Type B pancreatic cell (in vitro differentiated cells): ENCODE measurements around the gene OIT3. TPM values are rescaled to one million over a fixed set of nuclear protein-coding genes. Genes with fewer than 3 reads are reported as not detected.

Source experiments
- DNase-seq: peaks from one replicate; pipeline ENCODE4 v3.0.0; 2021; ENCODE audit warnings: mixed read lengths; ENCODE audit not compliant: unreplicated experiment; ENCODE audit errors: extremely low spot score
- H3K27ac Mint-ChIP-seq: 2 replicates; pipeline ENCODE4 v1.8.0; 2021; ENCODE audit warnings: mild to moderate bottlenecking, mixed read lengths
- H3K27me3 Mint-ChIP-seq: 2 replicates; pipeline ENCODE4 v1.8.0; 2021; ENCODE audit warnings: mixed read lengths
- H3K36me3 Mint-ChIP-seq: 2 replicates; pipeline ENCODE4 v1.8.0; 2021; ENCODE audit warnings: mixed read lengths
- H3K4me1 Mint-ChIP-seq: one replicate; pipeline ENCODE4 v1.8.0; 2021; ENCODE audit warnings: mixed read lengths; ENCODE audit not compliant: unreplicated experiment
- H3K4me3 Mint-ChIP-seq: 2 replicates; pipeline ENCODE4 v1.8.0; 2021; ENCODE audit warnings: mild to moderate bottlenecking, mixed read lengths
- H3K9me3 Mint-ChIP-seq: 2 replicates; pipeline ENCODE4 v1.8.0; 2021; ENCODE audit warnings: mixed read lengths
- CTCF ChIP-seq: fragments of 200-600 bp; sonication (generic); conservative IDR thresholded peaks from 2 replicates; pipeline ENCODE4 v1.5.0; 2021; ENCODE audit warnings: antibody characterized with exemption, mild to moderate bottlenecking
- total RNA-seq: library from RNA; stranded (reverse); gene quantifications from 2 replicates; pipeline ENCODE4 v1.2.1, GENCODE V29; 2021; ENCODE audit warnings: low replicate concordance

The OIT3 gene
- total RNA-seq, 1 donor from 2014 or later: not detected

DNA sequence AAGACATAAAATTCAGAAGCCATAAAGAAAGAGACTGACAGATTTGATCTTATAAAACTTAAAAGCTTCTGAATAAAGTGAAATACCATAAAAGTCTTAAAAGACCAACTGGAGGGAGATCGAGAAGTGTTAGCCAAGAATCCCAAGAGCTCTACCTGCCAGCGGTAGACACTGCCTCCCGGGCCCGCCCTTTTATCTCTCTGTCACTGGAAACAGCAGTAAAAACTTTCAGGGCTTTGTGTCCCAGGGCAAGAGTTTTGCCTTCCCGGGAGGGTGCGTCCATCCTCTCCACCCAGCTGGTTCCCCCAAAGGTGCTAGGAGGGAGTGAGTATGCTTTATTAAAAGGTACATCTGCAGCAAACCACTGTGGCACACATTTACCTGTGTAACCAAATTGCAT is 55.2 kb downstream of the OIT3 start:
- H3K9me3 Mint-ChIP-seq: no peaks in the 10 kb centered on the region
- H3K4me3 Mint-ChIP-seq: no peak overlapping the region
- no peak for DNase-seq
- peaks cover 1% of the 10 kb centered on the region for H3K4me1 Mint-ChIP-seq
- no peaks in the 10 kb centered on the region for H3K36me3 Mint-ChIP-seq
- no peak for TF ChIP-seq CTCF
- H3K27ac Mint-ChIP-seq: no peak overlapping the region
- H3K27me3 Mint-ChIP-seq: no peaks in the 10 kb centered on the region

GRCh38 chr10:72951760-72952159 is 58.2 kb downstream of the OIT3 start:
- peaks cover 13% of the 10 kb centered on the region for H3K4me1 Mint-ChIP-seq
- no peak for DNase-seq
- H3K27ac Mint-ChIP-seq: no peak overlapping the region
- no peaks in the 10 kb centered on the region for H3K36me3 Mint-ChIP-seq
- no peak for TF ChIP-seq CTCF
- no peaks in the 10 kb centered on the region for H3K9me3 Mint-ChIP-seq
- no peak overlapping the region for H3K4me3 Mint-ChIP-seq
- peaks cover 6% of the 10 kb centered on the region for H3K27me3 Mint-ChIP-seq

DNA sequence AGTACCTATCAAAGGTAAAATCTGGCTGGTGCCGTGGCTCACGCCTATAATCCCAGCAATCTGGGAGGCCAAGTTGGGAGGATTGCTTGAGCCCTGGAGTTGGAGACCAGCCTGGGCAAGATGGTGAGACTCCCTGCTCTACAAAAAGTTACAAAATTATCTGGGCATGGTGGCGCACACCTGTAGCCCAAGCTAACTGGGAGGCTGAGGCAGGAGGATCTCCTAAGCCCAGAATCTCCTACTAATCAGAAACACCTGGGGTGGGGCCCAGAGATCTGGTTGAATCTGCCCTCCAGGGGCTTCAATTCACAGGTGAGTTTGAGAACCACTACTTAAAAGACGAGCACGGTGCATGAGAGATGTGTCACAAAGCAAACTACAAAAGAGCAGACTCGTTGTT is 58.6 kb downstream of the OIT3 start:
- Mint-ChIP-seq H3K27ac (no peak overlapping the region), H3K9me3 (no peaks in the 10 kb centered on the region), H3K4me3 (no peak overlapping the region), H3K27me3 (peaks cover 8% of the 10 kb centered on the region), H3K36me3 (no peaks in the 10 kb centered on the region), H3K4me1 (peaks cover 13% of the 10 kb centered on the region)
- no peak for DNase-seq
- TF ChIP-seq CTCF: no peak

DNA sequence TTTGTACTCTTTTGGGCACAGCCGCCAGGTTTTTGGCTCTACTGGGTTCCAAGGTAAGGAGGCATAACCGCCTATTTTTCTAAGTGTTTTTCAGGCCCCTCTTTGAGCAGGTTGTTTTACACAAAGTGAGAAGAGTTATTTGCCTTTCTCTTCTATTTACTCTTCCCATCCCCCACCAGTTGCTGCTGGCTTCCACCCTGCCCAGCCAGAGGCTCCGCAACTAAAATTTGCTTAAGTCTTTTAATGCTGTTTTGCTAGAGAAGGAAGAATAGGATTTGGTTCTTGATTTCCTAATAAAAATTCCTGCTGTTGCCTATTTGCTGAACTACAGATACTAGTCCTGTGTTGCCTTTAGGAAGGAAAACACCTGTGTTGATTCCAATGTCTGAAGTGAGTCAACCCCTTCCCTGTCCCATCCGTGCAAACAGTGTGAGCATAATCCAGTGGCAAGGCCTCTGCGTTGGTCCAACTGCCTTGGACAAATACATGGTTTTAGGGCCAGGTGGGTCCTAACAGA is 59.2 kb downstream of the OIT3 start:
- Mint-ChIP-seq H3K4me3 (no peak overlapping the region), H3K36me3 (no peaks in the 10 kb centered on the region), H3K9me3 (no peaks in the 10 kb centered on the region), H3K4me1 (peaks cover 13% of the 10 kb centered on the region), H3K27ac (no peak overlapping the region), H3K27me3 (peaks cover 8% of the 10 kb centered on the region)
- DNase-seq: no peak
- no peak for TF ChIP-seq CTCF

GRCh38 chr10:72953687-72954086 is 60.1 kb downstream of the OIT3 start:
- Mint-ChIP-seq H3K9me3 (no peaks in the 10 kb centered on the region), H3K4me3 (no peak overlapping the region), H3K4me1 (peaks cover 13% of the 10 kb centered on the region), H3K36me3 (no peaks in the 10 kb centered on the region), H3K27ac (no peak overlapping the region), H3K27me3 (peaks cover 8% of the 10 kb centered on the region)
- TF ChIP-seq CTCF: no peak
- DNase-seq: no peak

GRCh38 chr10:72954230-72954595 is 60.7 kb downstream of the OIT3 start:
- Mint-ChIP-seq H3K4me1 (peaks cover 13% of the 10 kb centered on the region), H3K9me3 (no peaks in the 10 kb centered on the region), H3K4me3 (peak overlapping the region; percentile 61), H3K36me3 (no peaks in the 10 kb centered on the region), H3K27ac (peak overlapping the region; percentile 88), H3K27me3 (peaks cover 8% of the 10 kb centered on the region)
- no peak for TF ChIP-seq CTCF
- no peak for DNase-seq
